Kidney (tissue), 14 donors: ENCODE measurements around the gene MED13. TPM values are rescaled to one million over a fixed set of nuclear protein-coding genes. Genes with fewer than 3 reads are reported as not detected.

Source experiments
- DNase-seq, 5 donors: peaks; one replicate each; pipeline ENCODE4 v3.0.0-alpha.2; 2013 to 2020
- FAIRE-seq: peaks from 2 replicates; lab custom pipeline; 2012; peaks lifted over from hg19 to GRCh38; lab: Jason Lieb, UNC
- H3K27ac ChIP-seq, 2 donors: one replicate each; pipeline ENCODE4 v1.7.0; 2013; ENCODE audit warnings: low read depth in 2 of 2, low read length in 2 of 2, inconsistent platforms in 1 of 2
- H3K27me3 ChIP-seq: one replicate; pipeline ENCODE4 v1.7.1; 2013; ENCODE audit warnings: low read length, inconsistent platforms; ENCODE audit not compliant: control insufficient read depth, insufficient read depth
- H3K36me3 ChIP-seq, 3 donors: one replicate each; pipeline versions ENCODE4 v1.7.0 to v1.7.1; 2013; ENCODE audit warnings: low read length in 3 of 3, control low read depth in 1 of 3, inconsistent platforms in 1 of 3; ENCODE audit not compliant: insufficient read depth in 3 of 3, control insufficient read depth in 2 of 3
- H3K4me1 ChIP-seq, 3 donors: one replicate each; pipeline versions ENCODE4 v1.7.0 to v1.7.1; 2013; ENCODE audit warnings: low read length in 3 of 3, inconsistent platforms in 1 of 3, low read depth in 1 of 3; ENCODE audit not compliant: control insufficient read depth in 2 of 3, insufficient read depth in 2 of 3
- H3K4me3 ChIP-seq, 3 donors: one replicate each; pipeline versions ENCODE4 v1.7.0 to v1.8.1; 2013; ENCODE audit warnings: low read length in 3 of 3, control low read depth in 1 of 3, inconsistent platforms in 1 of 3
- H3K9ac ChIP-seq, 3 donors: one replicate each; pipeline versions ENCODE4 v1.7.0 to v1.7.1; 2013; ENCODE audit warnings: low read length in 3 of 3, control low read depth in 1 of 3, inconsistent platforms in 1 of 3
- H3K9me3 ChIP-seq, 3 donors: one replicate each; pipeline versions ENCODE4 v1.7.0 to v1.7.1; 2013; ENCODE audit warnings: low read length in 3 of 3, control low read depth in 1 of 3, inconsistent platforms in 1 of 3; ENCODE audit not compliant: control insufficient read depth in 2 of 3, insufficient read depth in 1 of 3
- CTCF ChIP-seq: IDR thresholded peaks from 3 replicates; pipeline ENCODE4 v1.5.1; 2012; ENCODE audit warnings: mild to moderate bottlenecking, moderate library complexity, borderline replicate concordance; ENCODE audit not compliant: insufficient read depth; ENCODE audit errors: extremely low read depth
- intact Hi-C: fragments of 100-400 bp; cut with DNase I; formaldehyde crosslinking; loops from one replicate; pipeline ENCODE4 v1.11.1; 2022
- polyA plus RNA-seq: library from polyadenylated mRNA; stranded (reverse); fragments of 350-450 nt; fragmentation: Illumina TruSeq; extraction: RNeasy Lipid Tissue Mini Kit (QIAGEN cat#74804); gene quantifications from one replicate; pipeline ENCODE4 v1.2.3, GENCODE V29; 2014; ENCODE audit warnings: low read depth, low replicate concordance; ENCODE audit not compliant: insufficient read depth
- total RNA-seq: library from RNA; stranded (reverse); fragmentation: NEBNext Ultra II Directional; extraction: Animal tissue kit (Norgen Biotek cat#: 25700); gene quantifications from one replicate; pipeline ENCODE4 v1.2.1, GENCODE V29; 2021
- donor health status: control.
- donor health status: control.
- donor health status: control.
- donor health status: control.
- donor health status: control.
- donor health status: DM: yes; HTN: yes; CAD: no.
- donor health status: Normal renal cell carcinoma (clear cell type).

MED13 gene
- total and polyA plus RNA-seq, 2 donors from 2014 or later = 6.4 to 73.6 TPM

- H3K9ac ChIP-seq = no peak overlapping the region
Measured at GRCh38 chr17:62111562-62112171, 46.6 kb upstream of the MED13 start.

GRCh38 chr17:62110923-62111484 is 45.9 kb upstream of the MED13 start:
- TF ChIP-seq CTCF = no peak
- Histone ChIP-seq H3K4me1 (no peaks in the 10 kb centered on the region), H3K27me3 (no peaks in the 10 kb centered on the region), H3K36me3 (no peaks in the 10 kb centered on the region), H3K4me3 (no peak overlapping the region), H3K9me3 (no peaks in the 10 kb centered on the region), H3K27ac (no peak overlapping the region), H3K9ac (no peak overlapping the region)
- FAIRE-seq = no peak
- no peak for DNase-seq
- intact Hi-C loops = no loop called here

More at GRCh38 chr17:62111562-62112171, 46.6 kb upstream of the MED13 start:
- TF ChIP-seq CTCF = no peak
- DNase-seq (no peak), FAIRE-seq (no peak)
- intact Hi-C loops = no loop called here
- no peaks in the 10 kb centered on the region for H3K4me1 ChIP-seq
- H3K9me3 ChIP-seq = no peaks in the 10 kb centered on the region
- no peak overlapping the region for H3K27ac ChIP-seq
- no peaks in the 10 kb centered on the region for H3K27me3 ChIP-seq
- H3K4me3 ChIP-seq = no peak overlapping the region
- H3K36me3 ChIP-seq = no peaks in the 10 kb centered on the region

DNA sequence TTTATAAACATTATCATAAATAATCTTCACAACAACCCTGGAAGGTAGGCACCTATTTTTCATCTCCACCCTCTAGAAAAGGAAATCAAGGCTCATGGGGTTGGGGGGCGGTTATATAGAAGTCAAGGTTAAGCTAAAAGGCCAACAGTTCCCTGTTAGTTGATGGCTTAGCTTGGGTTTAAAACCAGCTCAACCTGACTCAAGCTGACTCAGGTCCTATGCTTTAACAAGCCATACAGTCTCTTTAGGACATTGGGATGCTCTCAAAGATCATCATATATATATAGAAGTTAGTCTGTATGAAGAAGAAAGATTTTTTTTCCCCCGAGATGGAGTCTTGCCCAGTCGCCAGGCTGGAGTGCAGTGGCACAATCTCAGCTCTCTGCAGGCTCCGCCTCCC is 44.8 kb upstream of the MED13 start:
- Histone ChIP-seq H3K9ac (no peak overlapping the region), H3K4me1 (no peaks in the 10 kb centered on the region), H3K27ac (no peak overlapping the region), H3K4me3 (no peak overlapping the region), H3K36me3 (no peaks in the 10 kb centered on the region), H3K27me3 (no peaks in the 10 kb centered on the region), H3K9me3 (no peaks in the 10 kb centered on the region)
- intact Hi-C loops = no loop called here
- TF ChIP-seq CTCF = no peak
- FAIRE-seq = no peak
- DNase-seq = no peak
